GM19372 (cell line): ENCODE measurements around the gene CCDC86.
"Not testable (repeated sequence)": the region's sequence is repeated elsewhere in the genome, so short reads cannot be mapped to it uniquely, and the experiment has no call there.

Experiments used
- ATAC-seq: cut with Tn5 transposase; IDR thresholded peaks from one replicate; pipeline ENCODE4 v1.9.1; 2021; ENCODE audit warnings: mild to moderate bottlenecking, low read depth, moderate library complexity; ENCODE audit not compliant: unreplicated experiment

Gene CCDC86

GRCh38 chr11:60841797-60842667 lies at the start of gene CCDC86:
Gene CCDC86 (plus strand): TSS chr11:60842113. CDS start chr11:60842125, 12 bp downstream.
- ATAC-seq = peak; percentile 81

- ATAC-seq = no peak
Measured at GRCh38 chr11:60792521-60792920, 49.4 kb upstream of the CCDC86 start.

- no peak for ATAC-seq
Measured at GRCh38 chr11:60795291-60795690, 46.6 kb upstream of the CCDC86 start.

GRCh38 chr11:60797846-60798630 lies 43.9 kb upstream of the CCDC86 start:
- ATAC-seq = no peak

GRCh38 chr11:60798631-60799030 lies 43.3 kb upstream of the CCDC86 start:
- no peak for ATAC-seq

- ATAC-seq = no peak
Measured at GRCh38 chr11:60801194-60801593, 40.7 kb upstream of the CCDC86 start.

GRCh38 chr11:60803273-60803936 lies 38.5 kb upstream of the CCDC86 start:
- ATAC-seq = no peak

- no peak for ATAC-seq
Measured at GRCh38 chr11:60809249-60809648, 32.7 kb upstream of the CCDC86 start.

- no peak for ATAC-seq
Measured at GRCh38 chr11:60809691-60810090, 32.2 kb upstream of the CCDC86 start.

- no peak for ATAC-seq
Measured at GRCh38 chr11:60810151-60810550, 31.8 kb upstream of the CCDC86 start.

GRCh38 chr11:60810569-60810968 lies 31.3 kb upstream of the CCDC86 start:
- ATAC-seq = no peak

GRCh38 chr11:60813324-60813723 lies 28.6 kb upstream of the CCDC86 start:
- ATAC-seq = no peak

- no peak for ATAC-seq
Measured at GRCh38 chr11:60814112-60814511, 27.8 kb upstream of the CCDC86 start.

- ATAC-seq = no peak
Measured at GRCh38 chr11:60816590-60817157, 25.2 kb upstream of the CCDC86 start.

- ATAC-seq = no peak
Measured at GRCh38 chr11:60818057-60818456, 23.9 kb upstream of the CCDC86 start.

- ATAC-seq = no peak
Measured at GRCh38 chr11:60821827-60822599, 19.9 kb upstream of the CCDC86 start.

GRCh38 chr11:60823745-60824306 lies 18.1 kb upstream of the CCDC86 start:
- ATAC-seq = not testable (repeated sequence)

- no peak for ATAC-seq
Measured at GRCh38 chr11:60825118-60825517, 16.8 kb upstream of the CCDC86 start.

- ATAC-seq = no peak
Measured at GRCh38 chr11:60825790-60826189, 16.1 kb upstream of the CCDC86 start.
